Measurements from ENCODE around the gene EP400. TPM values are rescaled to one million over a fixed set of nuclear protein-coding genes. Genes with fewer than 3 reads are reported as not detected.
A peak's percentile ranks its signal among the peaks of the same experiment; 100 is the strongest.

EP400 gene
- total and polyA plus RNA-seq, 2 of the 13 experiments (the other 11 are each of a cell fraction or from before 2014, with no cell fraction given), result 4.9 to 5.0 TPM

GRCh38 chr12:131912518-131913274 is 37.0 kb upstream of the EP400 start (continued):
- TF ChIP-seq ZNF318 (CRISPR knock-in tag; IDR thresholded peaks at IDR 0.05) (no peak), MEIS1 (CRISPR knock-in tag; IDR thresholded peaks at IDR 0.05; ENCODE audit: borderline replicate concordance) (no peak), ZBTB33 (CRISPR knock-in tag; IDR thresholded peaks at IDR 0.05) (peak; percentile 93), ZNF687 (CRISPR knock-in tag; IDR thresholded peaks at IDR 0.05) (peak; percentile 21; the same call in 1 of the 2 replicates), ZNF543 (CRISPR knock-in tag; IDR thresholded peaks at IDR 0.05) (no peak), FOSL2 (CRISPR knock-in tag; IDR thresholded peaks at IDR 0.05) (0 out of 2 replicates have a peak, but pooled peaks have one; percentile 19)
